AG09309 (cell line): ENCODE results near the gene C4orf46.
A peak's percentile ranks its signal among the peaks of the same experiment; 100 is the strongest.
"Not testable (repeated sequence)": the region's sequence is repeated elsewhere in the genome, so short reads cannot be mapped to it uniquely, and the experiment has no call there.

Experiments
- DNase-seq: peaks from one replicate; pipeline ENCODE4 v3.0.0-alpha.2; 2010; ENCODE audit warnings: low read depth
- H3K4me3 ChIP-seq: 2 replicates; pipeline ENCODE4 v1.5.1; 2011; ENCODE audit warnings: mild to moderate bottlenecking, low read depth, low read length, moderate library complexity; ENCODE audit not compliant: control insufficient read depth
- CTCF ChIP-seq: IDR thresholded peaks from 2 replicates; pipeline ENCODE4 v1.5.1; 2011; ENCODE audit warnings: mild to moderate bottlenecking, low read depth, low read length, inconsistent platforms; ENCODE audit not compliant: insufficient read depth, control insufficient read depth; ENCODE audit errors: missing control alignments

The C4orf46 gene

GRCh38 chr4:158671665-158671914, at the start of gene C4orf46:
Gene C4orf46, minus strand, starts transcription at chr4:158671887. Its CDS starts 86 bp downstream, at chr4:158671801.
- DNase-seq, result no peak
- H3K4me3 ChIP-seq, result peak within 1 kb of the TSS; percentile 79
- TF ChIP-seq CTCF, result no peak

GRCh38 chr4:158715802-158716201, 44.1 kb upstream of the C4orf46 start:
- DNase-seq, result no peak
- no peak overlapping the region for H3K4me3 ChIP-seq
- no peak for TF ChIP-seq CTCF

GRCh38 chr4:158714937-158715336, 43.2 kb upstream of the C4orf46 start:
- DNase-seq, result no peak
- no peak for TF ChIP-seq CTCF
- H3K4me3 ChIP-seq, result no peak overlapping the region

- H3K4me3 ChIP-seq, DNase-seq: not testable (repeated sequence)
Measured at GRCh38 chr4:158712622-158713021, 40.9 kb upstream of the C4orf46 start.

GRCh38 chr4:158710814-158711213, 39.1 kb upstream of the C4orf46 start:
- no peak for DNase-seq
- peak; percentile 65 for TF ChIP-seq CTCF
- no peak overlapping the region for H3K4me3 ChIP-seq

- no peak for TF ChIP-seq CTCF
- no peak overlapping the region for H3K4me3 ChIP-seq
- no peak for DNase-seq
Measured at GRCh38 chr4:158704274-158704673, 32.6 kb upstream of the C4orf46 start.

- H3K4me3 ChIP-seq, result no peak overlapping the region
- TF ChIP-seq CTCF, result no peak
- DNase-seq, result no peak
Measured at GRCh38 chr4:158688813-158689212, 17.1 kb upstream of the C4orf46 start.

- no peak overlapping the region for H3K4me3 ChIP-seq
- DNase-seq, result no peak
- TF ChIP-seq CTCF, result no peak
Measured at GRCh38 chr4:158682066-158682465, 10.4 kb upstream of the C4orf46 start.
